SU-DHL-6 (cell line): Measurements from ENCODE around the gene LFNG.

Experiments
- H2AFZ ChIP-seq: fragments of 200-600 bp; sonication (generic); 2 replicates; pipeline ENCODE4 v1.6.1; 2014; ENCODE audit warnings: low read depth, mild to moderate bottlenecking, moderate library complexity, mixed read lengths, antibody characterized with exemption, low read length; ENCODE audit not compliant: severe bottlenecking
- H3F3A ChIP-seq: fragments of 200-600 bp; shearing (Covaris generic); 2 replicates; pipeline ENCODE4 v1.6.0; 2016; ENCODE audit warnings: antibody characterized with exemption, mild to moderate bottlenecking; ENCODE audit not compliant: insufficient read depth
- H3K27ac ChIP-seq: fragments of 200-600 bp; sonication (generic); 2 replicates; pipeline ENCODE4 v1.5.1; 2016; ENCODE audit warnings: low read depth, mild to moderate bottlenecking, low read length, moderate library complexity, mixed read lengths
- H3K27me3 ChIP-seq: fragments of 200-600 bp; sonication (generic), shearing (Covaris generic); 2 replicates; pipeline ENCODE4 v1.6.0; 2014; ENCODE audit warnings: mild to moderate bottlenecking, low read length
- H3K36me3 ChIP-seq: fragments of 200-600 bp; sonication (generic); 2 replicates; pipeline ENCODE4 v1.6.1; 2014; ENCODE audit warnings: mild to moderate bottlenecking, low read length, mixed read lengths
- H3K4me2 ChIP-seq: fragments of 300-600, 200-600 bp; shearing (Covaris generic), sonication (generic); 2 replicates; pipeline ENCODE4 v1.6.0; 2014; ENCODE audit warnings: low read length, low read depth, mild to moderate bottlenecking; ENCODE audit not compliant: poor library complexity, severe bottlenecking
- H3K4me3 ChIP-seq: fragments of 200-600 bp; sonication (generic); 2 replicates; pipeline ENCODE4 v1.5.1; 2014; ENCODE audit warnings: antibody characterized with exemption, low read length, mild to moderate bottlenecking, mixed read lengths; ENCODE audit not compliant: insufficient read depth, poor library complexity, severe bottlenecking
- H3K79me2 ChIP-seq: fragments of 200-600 bp; sonication (generic); 2 replicates; pipeline ENCODE4 v1.6.1; 2014; ENCODE audit warnings: mild to moderate bottlenecking, low read length, moderate library complexity; ENCODE audit not compliant: insufficient read depth
- H3K9ac ChIP-seq: fragments of 200-600 bp; sonication (generic); 2 replicates; pipeline ENCODE4 v1.7.0; 2014; ENCODE audit warnings: mild to moderate bottlenecking, low read length
- H3K9me2 ChIP-seq: fragments of 200-600 bp; sonication (generic); replicated peaks from 2 replicates; pipeline ENCODE4 v1.6.1; 2014; ENCODE audit warnings: low read length; ENCODE audit not compliant: insufficient read depth
- H3K9me3 ChIP-seq: fragments of 200-600 bp; sonication (generic); 2 replicates; pipeline ENCODE4 v1.6.1; 2014; ENCODE audit warnings: low read length, mixed read lengths; ENCODE audit not compliant: insufficient read depth
- H4K20me1 ChIP-seq: fragments of 200-600 bp; sonication (generic); 2 replicates; pipeline ENCODE4 v1.6.1; 2014; ENCODE audit warnings: low read depth, mild to moderate bottlenecking, antibody characterized with exemption, low read length, moderate library complexity, mixed read lengths
- CTCF ChIP-seq: fragments of 200-600 bp; sonication (generic); IDR thresholded peaks from one replicate; pipeline ENCODE4 v1.5.1; 2017; ENCODE audit warnings: antibody characterized with exemption, mild to moderate bottlenecking, low read length, moderate library complexity; ENCODE audit not compliant: insufficient read depth, poor library complexity, severe bottlenecking
- EZH2phosphoT487 ChIP-seq: fragments of 200-600 bp; sonication (generic), shearing (Covaris generic); conservative IDR thresholded peaks from 2 replicates; pipeline ENCODE4 v1.6.1; 2018; ENCODE audit warnings: mild to moderate bottlenecking, antibody characterized with exemption, low read length, moderate library complexity, mixed read lengths

The LFNG gene

DNA sequence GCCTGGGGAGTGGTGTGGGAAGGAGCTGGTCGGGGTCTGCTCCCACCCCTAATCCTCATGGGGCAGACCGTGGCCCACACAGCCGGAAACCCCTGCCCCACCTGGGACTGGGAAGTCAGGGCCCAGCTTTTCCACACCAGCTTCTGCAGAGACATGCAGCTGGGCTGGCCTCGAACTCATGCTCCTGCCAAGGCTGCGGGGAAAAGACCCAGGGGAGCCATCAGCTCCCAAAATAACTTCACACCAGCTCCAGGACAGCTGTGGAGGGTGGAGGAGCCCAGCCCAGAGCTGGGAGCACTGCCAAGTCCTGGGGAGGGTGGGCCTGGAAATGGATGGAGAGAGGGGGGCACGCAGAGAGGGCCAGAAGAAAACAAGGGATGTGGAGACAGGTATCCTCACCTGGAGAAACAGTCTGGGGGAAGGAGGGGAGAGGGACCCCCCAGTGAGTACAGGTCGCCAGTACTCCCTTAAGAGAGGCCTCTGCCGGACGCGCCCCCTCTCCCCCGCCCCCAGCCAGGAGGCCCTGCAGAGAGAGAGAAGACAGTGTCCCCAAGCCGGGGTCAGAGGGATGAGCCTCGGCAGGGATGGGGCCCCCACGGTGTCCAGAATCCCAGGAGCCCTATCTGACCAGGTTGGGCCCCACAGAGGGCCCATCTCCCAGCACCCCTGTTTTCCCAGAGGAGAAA, 31.8 kb upstream of the LFNG start:
- no peak overlapping the region for H3K9ac ChIP-seq
- H3K27me3 ChIP-seq = no peaks in the 10 kb centered on the region
- no peaks in the 10 kb centered on the region for H3K36me3 ChIP-seq
- no peak overlapping the region for H3K27ac ChIP-seq
- TF ChIP-seq CTCF (no peak), EZH2phosphoT487 (no peak)
- no peaks in the 10 kb centered on the region for H3K9me3 ChIP-seq
- H3K4me2 ChIP-seq = no peak overlapping the region
- no peaks in the 10 kb centered on the region for H3K79me2 ChIP-seq
- no peak overlapping the region for H2AFZ ChIP-seq
- H3K9me2 ChIP-seq = no peaks in the 10 kb centered on the region
- no peaks in the 10 kb centered on the region for H4K20me1 ChIP-seq
- no peak overlapping the region for H3K4me3 ChIP-seq
- no peaks in the 10 kb centered on the region for H3F3A ChIP-seq

- H3K79me2 ChIP-seq = no peaks in the 10 kb centered on the region
- no peak overlapping the region for H3K9ac ChIP-seq
- no peak overlapping the region for H3K4me2 ChIP-seq
- H3K27me3 ChIP-seq = no peaks in the 10 kb centered on the region
- TF ChIP-seq EZH2phosphoT487 = no peak
- no peak for TF ChIP-seq CTCF
- no peaks in the 10 kb centered on the region for H3K9me3 ChIP-seq
- no peaks in the 10 kb centered on the region for H4K20me1 ChIP-seq
- no peaks in the 10 kb centered on the region for H3K9me2 ChIP-seq
- no peaks in the 10 kb centered on the region for H3K36me3 ChIP-seq
- no peak overlapping the region for H3K27ac ChIP-seq
- no peak overlapping the region for H3K4me3 ChIP-seq
- no peaks in the 10 kb centered on the region for H3F3A ChIP-seq
- no peak overlapping the region for H2AFZ ChIP-seq
Measured at GRCh38 chr7:2488272-2488645, 31.3 kb upstream of the LFNG start.

- Histone ChIP-seq H3K9me3 (no peaks in the 10 kb centered on the region), H3K9ac (no peak overlapping the region), H2AFZ (no peak overlapping the region), H3K4me3 (no peak overlapping the region), H3K27ac (no peak overlapping the region), H3K79me2 (no peaks in the 10 kb centered on the region), H3K36me3 (no peaks in the 10 kb centered on the region), H3K9me2 (no peaks in the 10 kb centered on the region), H3F3A (no peaks in the 10 kb centered on the region), H3K4me2 (no peak overlapping the region), H3K27me3 (no peaks in the 10 kb centered on the region), H4K20me1 (no peaks in the 10 kb centered on the region)
- TF ChIP-seq CTCF (no peak), EZH2phosphoT487 (no peak)
Measured at GRCh38 chr7:2488681-2489080, 30.9 kb upstream of the LFNG start.
